ENCODE measurements around the gene DLEU7. TPM values are rescaled to one million over a fixed set of nuclear protein-coding genes. Genes with fewer than 3 reads are reported as not detected.

The DLEU7 gene
- total RNA-seq, 1 donor from 2014 or later: not detected

- no peak for DNase-seq (ENCODE audit: low spot score)
These were observed 50.5 kb downstream of the DLEU7 start for GRCh38 chr13:50793026-50793425.

- no peak for DNase-seq (ENCODE audit: low spot score)
These were observed 54.8 kb downstream of the DLEU7 start for GRCh38 chr13:50788551-50789210.

- DNase-seq (ENCODE audit: low spot score): no peak
These were observed 55.9 kb downstream of the DLEU7 start for GRCh38 chr13:50787316-50788195.

- no peak for DNase-seq (ENCODE audit: low spot score)
These were observed 59.7 kb downstream of the DLEU7 start for GRCh38 chr13:50783717-50784290.

- DNase-seq (ENCODE audit: low spot score): no peak
These were observed 60.4 kb downstream of the DLEU7 start for GRCh38 chr13:50783066-50783465.

GRCh38 chr13:50780201-50781015, 63.1 kb downstream of the DLEU7 start:
- DNase-seq (ENCODE audit: low spot score): no peak

GRCh38 chr13:50779443-50780200, 63.9 kb downstream of the DLEU7 start:
- DNase-seq (ENCODE audit: low spot score): no peak

Other genes starting within 250 kb of the DLEU7 start
- gene RNASEH2B, start 66.1 kb upstream of the DLEU7 start, total RNA-seq: 67.2 TPM